GM10248 (cell line): ENCODE measurements around the gene USP47.

Experiments used
- CTCF ChIA-PET: fragments of 300-600 bp; sonication (Branson Sonifier 250); formaldehyde crosslinking; extraction: SDS; loops from one replicate; lab custom pipeline; 2021; ENCODE audit warnings: antibody characterized with exemption; lab: Yijun Ruan, JAX
- POLR2A ChIA-PET: fragments of 350-650 bp; sonication (Branson Sonifier 250); formaldehyde crosslinking; extraction: SDS; loops from one replicate; lab custom pipeline; 2020; ENCODE audit warnings: antibody characterized with exemption; lab: Yijun Ruan, JAX
- DNase-seq: peaks from one replicate; pipeline ENCODE4 v3.0.0; 2012; ENCODE audit errors: extremely low spot score
- TF ChIP-seq, protein P1 (sequence below): IDR thresholded peaks from 2 replicates; pipeline ENCODE4 v1.5.1; 2012; ENCODE audit warnings: mild to moderate bottlenecking, low read depth; ENCODE audit errors: extremely low read depth, missing control alignments, control extremely low read depth

USP47 gene

DNA sequence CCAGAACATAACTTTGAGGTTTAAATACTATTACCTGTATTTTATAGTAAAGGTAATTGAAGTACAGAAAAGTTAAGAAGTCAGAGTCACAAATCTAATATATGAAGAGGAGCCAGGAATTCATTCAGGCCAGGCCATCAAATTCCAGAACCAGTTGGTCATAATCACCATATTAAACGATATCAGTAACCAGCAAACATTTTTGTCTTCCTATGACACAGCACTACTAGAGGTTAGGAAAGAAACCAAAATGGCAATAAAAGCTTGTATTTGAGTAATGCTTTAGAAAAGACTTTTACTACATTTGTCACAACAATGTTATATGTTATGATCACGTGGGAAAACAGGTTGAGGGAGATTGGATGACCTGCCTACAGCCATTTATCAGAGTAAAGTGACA is 104.4 kb downstream of the USP47 start:
- TF ChIP-seq, protein P1, sequence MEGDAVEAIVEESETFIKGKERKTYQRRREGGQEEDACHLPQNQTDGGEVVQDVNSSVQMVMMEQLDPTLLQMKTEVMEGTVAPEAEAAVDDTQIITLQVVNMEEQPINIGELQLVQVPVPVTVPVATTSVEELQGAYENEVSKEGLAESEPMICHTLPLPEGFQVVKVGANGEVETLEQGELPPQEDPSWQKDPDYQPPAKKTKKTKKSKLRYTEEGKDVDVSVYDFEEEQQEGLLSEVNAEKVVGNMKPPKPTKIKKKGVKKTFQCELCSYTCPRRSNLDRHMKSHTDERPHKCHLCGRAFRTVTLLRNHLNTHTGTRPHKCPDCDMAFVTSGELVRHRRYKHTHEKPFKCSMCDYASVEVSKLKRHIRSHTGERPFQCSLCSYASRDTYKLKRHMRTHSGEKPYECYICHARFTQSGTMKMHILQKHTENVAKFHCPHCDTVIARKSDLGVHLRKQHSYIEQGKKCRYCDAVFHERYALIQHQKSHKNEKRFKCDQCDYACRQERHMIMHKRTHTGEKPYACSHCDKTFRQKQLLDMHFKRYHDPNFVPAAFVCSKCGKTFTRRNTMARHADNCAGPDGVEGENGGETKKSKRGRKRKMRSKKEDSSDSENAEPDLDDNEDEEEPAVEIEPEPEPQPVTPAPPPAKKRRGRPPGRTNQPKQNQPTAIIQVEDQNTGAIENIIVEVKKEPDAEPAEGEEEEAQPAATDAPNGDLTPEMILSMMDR: no peak
- ChIA-PET CTCF (interaction anchor here (1.5 to 2.9 kb wide), 5 partner anchors 13 to 159 kb away, joined by 3 to 16 read pairs (median 7); no protein-coding TSS in a partner anchor), POLR2A (no interaction called here)
- no peak for DNase-seq

DNA sequence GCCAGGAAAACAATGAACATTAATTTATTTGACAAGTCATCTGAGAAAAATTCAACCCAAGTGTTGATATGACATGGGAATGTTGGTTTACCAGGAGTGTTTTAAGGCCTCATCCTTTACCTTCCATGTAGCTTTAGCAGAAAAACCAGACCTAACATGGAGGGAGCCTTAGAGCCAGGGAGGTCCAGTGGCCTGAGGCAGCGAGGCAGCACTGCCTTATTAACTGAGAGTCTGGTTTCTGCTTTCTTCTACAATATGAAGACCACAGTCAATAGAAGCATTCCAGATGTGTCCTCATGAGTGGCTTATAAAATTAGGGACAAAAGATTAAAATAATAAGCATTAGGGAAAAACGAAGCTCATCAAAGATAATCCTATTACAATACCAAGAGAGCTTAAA is 105.1 kb downstream of the USP47 start:
- ChIA-PET CTCF (interaction anchor here (1.0 to 2.9 kb wide), 7 partner anchors 12 to 290 kb away, joined by 3 to 16 read pairs (median 5); no protein-coding TSS in a partner anchor), POLR2A (no interaction called here)
- TF ChIP-seq, protein P1: no peak
- no peak for DNase-seq

DNA sequence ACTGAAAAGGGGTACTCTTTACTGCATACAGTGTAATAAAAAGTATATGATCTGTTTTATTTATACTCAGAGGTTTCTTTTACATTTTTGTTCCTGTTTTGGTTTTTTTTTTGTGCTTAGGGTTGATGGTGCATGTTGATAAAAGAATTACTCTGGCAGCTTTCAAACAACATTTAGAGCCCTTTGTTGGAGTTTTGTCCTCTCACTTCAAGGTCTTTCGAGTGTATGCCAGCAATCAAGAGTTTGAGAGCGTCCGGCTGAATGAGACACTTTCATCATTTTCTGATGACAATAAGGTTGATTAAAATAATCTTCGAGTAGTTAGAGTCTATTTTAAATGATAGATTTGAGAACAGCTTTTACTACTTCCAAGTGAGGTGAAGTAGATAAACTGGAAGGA is 106.1 kb downstream of the USP47 start:
- ChIA-PET POLR2A (no interaction called here), CTCF (interaction anchor here (0.8 to 2.9 kb wide), 8 partner anchors 11 to 289 kb away, joined by 3 to 16 read pairs (median 4); no protein-coding TSS in a partner anchor)
- TF ChIP-seq, protein P1: no peak
- no peak for DNase-seq

DNA sequence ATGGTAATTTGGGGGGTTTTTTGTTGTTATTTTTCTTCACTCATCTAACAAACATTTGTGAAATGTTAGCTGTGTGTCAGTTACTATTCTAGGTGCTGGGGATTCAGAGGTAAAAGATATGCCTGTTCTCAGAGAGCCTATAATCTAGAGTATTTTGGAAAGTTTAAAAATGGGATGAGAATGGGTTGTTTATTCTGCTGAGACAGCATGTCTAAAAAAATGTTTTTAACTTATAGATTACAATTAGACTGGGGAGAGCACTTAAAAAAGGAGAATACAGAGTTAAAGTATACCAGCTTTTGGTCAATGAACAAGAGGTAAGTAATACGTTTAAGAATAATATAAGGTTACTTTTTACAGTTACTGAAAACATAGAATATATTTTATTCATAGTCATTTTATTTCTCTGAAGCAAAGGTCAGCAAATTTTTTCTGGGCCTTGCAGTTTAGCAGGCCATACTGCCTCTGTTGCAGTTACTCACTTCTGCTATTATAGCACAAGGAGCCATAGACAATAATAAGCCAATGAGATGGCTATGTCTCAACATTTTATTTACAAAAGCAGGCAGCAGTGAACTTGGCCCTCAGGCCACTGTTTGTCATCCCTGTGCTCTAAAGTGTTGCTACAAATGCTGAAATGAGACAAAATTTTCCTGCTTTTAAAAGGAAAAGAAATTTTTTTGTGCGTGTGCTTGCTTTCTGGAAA is 106.6 kb downstream of the USP47 start:
- POLR2A ChIA-PET: no interaction called here
- CTCF ChIA-PET: interaction anchor here (1.1 to 2.9 kb wide), 5 partner anchors 11 to 96 kb away, joined by 3 to 16 read pairs (median 5); no protein-coding TSS in a partner anchor
- DNase-seq: no peak
- TF ChIP-seq, protein P1: no peak

DNA sequence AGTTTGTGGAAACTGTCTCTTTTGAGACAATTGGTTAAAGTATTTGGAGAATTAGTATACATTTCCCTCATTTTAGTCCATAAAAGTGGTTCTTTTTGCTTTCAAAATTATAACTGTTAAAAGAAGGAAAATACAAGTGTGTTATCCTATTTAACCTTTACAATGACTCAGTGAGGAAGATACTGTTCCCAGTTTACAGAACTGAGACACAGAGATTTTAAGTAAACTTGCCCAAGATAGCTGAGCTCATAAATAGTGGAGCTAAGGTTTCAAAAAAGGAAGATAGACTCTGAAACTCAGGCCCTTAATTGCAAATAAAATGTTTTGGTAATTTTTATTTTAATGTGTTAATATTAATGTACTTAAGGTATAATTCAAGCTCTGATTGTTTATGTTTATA is 107.7 kb downstream of the USP47 start:
- ChIA-PET CTCF (interaction anchor here (1.1 kb wide), 1 partner anchor 18 kb away, joined by 3 read pairs; no protein-coding TSS in a partner anchor), POLR2A (no interaction called here)
- TF ChIP-seq, protein P1: no peak
- DNase-seq: no peak

DNA sequence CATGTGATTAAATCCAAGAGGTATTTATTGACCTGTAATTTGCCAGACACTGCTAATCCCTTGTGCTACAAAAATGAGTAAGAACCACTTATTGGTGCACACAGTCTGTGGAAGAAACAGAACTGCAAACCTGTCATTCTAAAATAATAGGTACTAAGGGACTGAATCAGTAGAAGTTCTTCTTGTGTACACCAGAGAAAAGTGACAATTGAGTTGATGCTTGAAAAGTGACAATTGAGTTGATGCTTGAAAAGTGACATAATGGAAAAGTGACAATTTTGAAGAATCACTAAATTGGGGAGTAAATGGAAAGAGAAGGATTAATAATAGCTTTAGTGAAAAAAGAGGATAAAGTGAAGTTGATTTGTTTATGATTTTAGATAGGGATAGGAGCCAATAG is 110.3 kb downstream of the USP47 start:
- TF ChIP-seq, protein P1: no peak
- ChIA-PET CTCF (no interaction called here), POLR2A (no interaction called here)
- DNase-seq: no peak
